GM23338 (cell line): Measurements from ENCODE around the gene SERPINA3.

Experiments
- CTCF ChIP-seq, 2 experiments: fragments of 200-600 bp in 1 of 2; sonication (generic) in 1 of 2; conservative IDR thresholded peaks; 2 replicates each; pipeline versions ENCODE4 v1.5.1 to v1.6.1; 2016 to 2017; ENCODE audit warnings: antibody characterized with exemption in 2 of 2, low read depth in 2 of 2, mild to moderate bottlenecking in 2 of 2, moderate library complexity in 1 of 2
- EZH2 ChIP-seq: fragments of 200-600 bp; sonication (generic); IDR thresholded peaks from one replicate; pipeline ENCODE4 v1.8.0; 2017; ENCODE audit warnings: antibody characterized with exemption, mild to moderate bottlenecking, low read depth; ENCODE audit not compliant: unreplicated experiment

GRCh38 chr14:94593749-94594431 is 18.3 kb upstream of the SERPINA3 start:
- TF ChIP-seq EZH2 (no peak), CTCF (conservative IDR thresholded peaks at IDR 0.05; ENCODE audit: low read depth in 2 of 2) (no peak)
